ENCODE data around the gene SLC15A3. TPM values are rescaled to one million over a fixed set of nuclear protein-coding genes. Genes with fewer than 3 reads are reported as not detected.
A peak's percentile ranks its signal among the peaks of the same experiment; 100 is the strongest.

The SLC15A3 gene
- total RNA-seq, 1 experiment from 2014 or later, result 6.8 TPM

DNA sequence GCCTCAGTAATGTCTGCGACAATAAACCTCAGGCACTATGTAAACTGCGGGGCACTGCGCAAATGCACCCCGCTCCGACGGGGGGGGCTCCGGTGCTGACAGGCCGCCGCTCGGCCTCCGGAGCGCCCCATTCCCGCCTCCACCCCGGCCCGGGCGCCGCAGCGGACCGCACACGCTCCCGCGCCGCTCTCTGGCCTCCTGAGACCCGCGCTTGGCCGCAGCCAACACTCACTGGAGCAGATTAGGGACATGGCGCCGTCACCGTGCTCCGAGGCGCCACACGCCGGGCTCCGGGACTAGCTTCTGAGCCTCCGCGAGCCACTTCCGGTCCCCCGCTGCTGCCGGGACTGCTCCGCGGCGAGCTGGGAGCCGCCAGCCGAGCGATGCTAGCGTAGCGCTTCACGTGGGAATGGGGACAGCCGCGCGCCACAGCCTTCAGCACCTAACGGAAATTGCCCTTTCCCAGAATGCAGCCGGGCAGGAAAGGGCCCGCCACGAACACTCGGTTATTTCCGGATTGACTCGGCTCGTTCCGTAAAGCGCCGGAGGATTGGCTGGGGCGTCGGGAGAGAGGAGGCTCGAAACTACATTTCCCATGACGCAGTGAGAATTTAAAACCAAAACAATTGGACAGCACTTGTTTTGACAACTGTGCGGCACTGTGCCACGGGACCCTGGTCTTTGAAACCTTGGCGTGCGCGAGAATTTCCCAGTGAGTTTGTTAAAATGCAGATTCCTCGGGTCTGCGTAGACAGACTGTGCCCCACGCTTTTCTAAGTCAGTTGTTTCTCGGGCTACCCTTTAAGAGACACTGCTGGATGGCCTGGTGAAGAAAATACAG, 45.6 kb downstream of the SLC15A3 start, which contains the start of gene PRPF19:
TSS of gene PRPF19 (minus strand) at position 454 of the 841 bp plus-strand sequence. CDS start at position 251, 203 bp downstream.
- BruUV-seq (replicated peaks), result no TSS peak

DNA sequence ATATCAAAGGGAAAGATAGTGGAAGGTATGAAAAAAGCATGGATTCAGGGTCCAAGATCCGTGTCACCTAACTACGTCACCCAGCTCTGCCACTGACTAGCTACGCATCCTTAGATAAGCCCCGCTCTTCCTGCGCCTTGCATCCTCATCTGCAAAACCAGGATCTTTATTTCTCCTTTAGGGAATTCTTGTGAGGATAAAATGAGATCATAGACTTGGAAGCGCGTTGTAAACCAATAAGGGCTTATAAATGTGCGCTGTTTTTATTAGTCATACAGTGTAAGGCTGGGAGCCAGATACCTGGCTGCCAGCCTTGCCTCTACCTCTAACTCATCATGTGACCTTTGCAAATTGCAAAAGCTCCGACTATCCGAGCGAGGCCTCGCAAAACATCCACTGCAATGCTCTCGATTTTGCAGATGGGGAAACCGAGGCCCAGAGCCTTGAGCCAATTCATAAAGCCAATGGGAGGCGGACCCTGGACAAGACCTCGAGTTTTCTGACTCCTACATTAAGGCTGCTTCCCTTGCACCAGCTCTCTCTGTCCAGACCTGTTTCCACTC, 46.3 kb downstream of the SLC15A3 start:
- no TSS peak for BruUV-seq (replicated peaks)
- Mint-ChIP-seq H3K4me3 (ENCODE audit: low read depth, unreplicated experiment) (peak overlapping the region; percentile 98), H3K9me3 (ENCODE audit: low read depth, unreplicated experiment) (no peaks in the 10 kb centered on the region), H3K27ac (ENCODE audit: unreplicated experiment) (peak overlapping the region; percentile 41), H3K36me3 (ENCODE audit: insufficient read depth, unreplicated experiment) (peaks cover 29% of the 10 kb centered on the region), H3K27me3 (ENCODE audit: unreplicated experiment) (peaks cover 31% of the 10 kb centered on the region), H3K4me1 (ENCODE audit: low read depth, unreplicated experiment) (peaks cover 21% of the 10 kb centered on the region)
- intact Hi-C loops (cut with micrococcal nuclease; ENCODE audit: unreplicated experiment), result no loop called here
- TF ChIP-seq, protein P1, sequence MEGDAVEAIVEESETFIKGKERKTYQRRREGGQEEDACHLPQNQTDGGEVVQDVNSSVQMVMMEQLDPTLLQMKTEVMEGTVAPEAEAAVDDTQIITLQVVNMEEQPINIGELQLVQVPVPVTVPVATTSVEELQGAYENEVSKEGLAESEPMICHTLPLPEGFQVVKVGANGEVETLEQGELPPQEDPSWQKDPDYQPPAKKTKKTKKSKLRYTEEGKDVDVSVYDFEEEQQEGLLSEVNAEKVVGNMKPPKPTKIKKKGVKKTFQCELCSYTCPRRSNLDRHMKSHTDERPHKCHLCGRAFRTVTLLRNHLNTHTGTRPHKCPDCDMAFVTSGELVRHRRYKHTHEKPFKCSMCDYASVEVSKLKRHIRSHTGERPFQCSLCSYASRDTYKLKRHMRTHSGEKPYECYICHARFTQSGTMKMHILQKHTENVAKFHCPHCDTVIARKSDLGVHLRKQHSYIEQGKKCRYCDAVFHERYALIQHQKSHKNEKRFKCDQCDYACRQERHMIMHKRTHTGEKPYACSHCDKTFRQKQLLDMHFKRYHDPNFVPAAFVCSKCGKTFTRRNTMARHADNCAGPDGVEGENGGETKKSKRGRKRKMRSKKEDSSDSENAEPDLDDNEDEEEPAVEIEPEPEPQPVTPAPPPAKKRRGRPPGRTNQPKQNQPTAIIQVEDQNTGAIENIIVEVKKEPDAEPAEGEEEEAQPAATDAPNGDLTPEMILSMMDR (IDR thresholded peaks at IDR 0.05; ENCODE audit: unreplicated experiment), result no peak
- CTCF ChIA-PET, result interaction anchor here (0.6 to 1.5 kb wide), 5 partner anchors 8 to 1039 kb away, joined by 3 to 10 read pairs (median 4); partner anchors contain the start of gene TMEM109
- DNase-seq, result no peak

More for the DNA sequence above, 45.6 kb downstream of the SLC15A3 start, which contains the start of gene PRPF19:
- H3K27ac Mint-ChIP-seq (ENCODE audit: unreplicated experiment), result peak within 1 kb of the TSS; percentile 41
- H3K4me1 Mint-ChIP-seq (ENCODE audit: low read depth, unreplicated experiment), result peaks cover 21% of the 10 kb centered on the region
- H3K9me3 Mint-ChIP-seq (ENCODE audit: low read depth, unreplicated experiment), result no peaks in the 10 kb centered on the region
- intact Hi-C loops (cut with micrococcal nuclease; ENCODE audit: unreplicated experiment), result no loop called here
- peaks cover 38% of the 10 kb centered on the region for H3K27me3 Mint-ChIP-seq (ENCODE audit: unreplicated experiment)
- H3K4me3 Mint-ChIP-seq (ENCODE audit: low read depth, unreplicated experiment), result peak within 1 kb of the TSS; percentile 98
- H3K36me3 Mint-ChIP-seq (ENCODE audit: insufficient read depth, unreplicated experiment), result peaks cover 24% of the 10 kb centered on the region
- DNase-seq, result peak; percentile 97
- TF ChIP-seq, protein P1 (IDR thresholded peaks at IDR 0.05; ENCODE audit: unreplicated experiment), result no peak
- CTCF ChIA-PET, result interaction anchor here (0.6 to 1.5 kb wide), 4 partner anchors 7 to 1038 kb away, joined by 3 to 10 read pairs (median 4); partner anchors contain the start of gene TMEM109

DNA sequence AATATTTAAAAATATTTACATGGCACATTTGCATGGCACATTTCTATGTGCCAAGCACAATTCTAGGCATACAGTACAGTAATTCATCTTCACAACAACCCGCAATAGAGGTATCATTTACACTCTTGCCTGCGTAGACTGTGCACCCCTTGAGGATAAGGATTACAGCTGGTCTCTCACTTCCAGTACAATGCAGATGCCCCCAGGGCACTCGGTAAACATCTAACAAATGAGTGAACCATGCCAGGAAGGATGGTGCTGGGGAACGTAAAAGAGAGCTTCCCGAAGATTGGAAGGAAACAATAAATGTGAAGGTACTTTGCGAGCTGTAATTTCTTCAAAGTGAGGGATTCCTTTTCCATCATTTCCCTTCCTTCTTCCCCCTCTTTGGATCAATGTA, 46.9 kb downstream of the SLC15A3 start:
- Mint-ChIP-seq H3K4me3 (ENCODE audit: low read depth, unreplicated experiment) (peak overlapping the region; percentile 98), H3K36me3 (ENCODE audit: insufficient read depth, unreplicated experiment) (peaks cover 34% of the 10 kb centered on the region), H3K4me1 (ENCODE audit: low read depth, unreplicated experiment) (peaks cover 21% of the 10 kb centered on the region), H3K9me3 (ENCODE audit: low read depth, unreplicated experiment) (no peaks in the 10 kb centered on the region), H3K27ac (ENCODE audit: unreplicated experiment) (peak overlapping the region; percentile 41), H3K27me3 (ENCODE audit: unreplicated experiment) (peaks cover 25% of the 10 kb centered on the region)
- CTCF ChIA-PET, result interaction anchor here (1.2 to 1.5 kb wide), 3 partner anchors 9 to 17 kb away, joined by 3 to 4 read pairs (median 4); partner anchors contain the start of gene TMEM109
- intact Hi-C loops (cut with micrococcal nuclease; ENCODE audit: unreplicated experiment), result no loop called here
- DNase-seq, result no peak
- BruUV-seq (replicated peaks), result TSS peak; percentile 64
- TF ChIP-seq, protein P1 (IDR thresholded peaks at IDR 0.05; ENCODE audit: unreplicated experiment), result no peak

DNA sequence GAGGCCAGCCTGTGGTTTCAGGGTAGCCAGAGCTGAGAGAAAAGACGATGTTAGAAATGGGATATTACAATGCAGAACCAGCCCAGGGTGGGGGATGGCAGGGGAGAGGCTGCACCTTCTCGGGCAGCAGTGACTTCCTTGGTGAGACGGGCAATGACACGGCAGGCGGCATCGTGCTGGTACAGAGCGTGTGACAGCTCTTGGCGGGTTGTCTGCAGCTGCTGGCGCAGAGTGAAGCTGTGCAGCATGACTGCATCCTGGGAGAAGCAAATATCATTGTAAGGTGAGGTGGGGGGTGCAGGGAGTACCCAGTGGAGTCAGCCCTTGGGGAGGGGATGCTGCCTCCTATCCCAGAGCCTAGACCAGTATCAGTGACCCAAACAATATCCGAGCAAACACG, 49.4 kb downstream of the SLC15A3 start:
- BruUV-seq (replicated peaks), result no TSS peak
- Mint-ChIP-seq H3K4me3 (ENCODE audit: low read depth, unreplicated experiment) (no peak overlapping the region), H3K36me3 (ENCODE audit: insufficient read depth, unreplicated experiment) (peaks cover 53% of the 10 kb centered on the region), H3K27me3 (ENCODE audit: unreplicated experiment) (peaks cover 1% of the 10 kb centered on the region), H3K9me3 (ENCODE audit: low read depth, unreplicated experiment) (no peaks in the 10 kb centered on the region), H3K27ac (ENCODE audit: unreplicated experiment) (no peak overlapping the region), H3K4me1 (ENCODE audit: low read depth, unreplicated experiment) (peaks cover 21% of the 10 kb centered on the region)
- CTCF ChIA-PET, result no interaction called here
- intact Hi-C loops (cut with micrococcal nuclease; ENCODE audit: unreplicated experiment), result no loop called here
- DNase-seq, result no peak
- TF ChIP-seq, protein P1 (IDR thresholded peaks at IDR 0.05; ENCODE audit: unreplicated experiment), result no peak

Data from Calu3 (cell line).